ENCODE measurements around the gene ARMC9.

DNA sequence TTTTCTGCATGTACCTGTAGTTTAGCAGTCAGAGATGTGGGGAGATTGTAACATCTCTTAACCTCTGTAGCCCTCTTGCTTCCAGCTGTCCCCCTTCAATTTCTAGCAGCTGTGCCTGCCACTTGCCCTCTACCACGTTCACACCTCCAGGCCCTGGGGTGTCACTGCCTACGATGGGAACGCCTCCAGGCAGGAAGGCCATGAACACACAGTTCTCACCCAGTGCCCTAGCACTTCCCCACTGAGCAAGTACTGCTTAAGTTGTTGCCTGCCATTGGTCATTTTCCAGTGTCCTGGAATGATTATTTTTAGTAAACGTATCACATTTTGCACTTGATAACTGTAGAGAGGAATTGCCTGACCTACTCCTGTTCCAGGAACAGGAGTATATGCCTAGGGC lies 120.0 kb downstream of the ARMC9 start:
- TF ChIP-seq CTCF (IDR thresholded peaks at IDR 0.05), result no peak
- no peak for TF ChIP-seq POLR2A (IDR thresholded peaks at IDR 0.05)
- TF ChIP-seq POLR2AphosphoS5 (IDR thresholded peaks at IDR 0.05), result no peak
- TF ChIP-seq EP300 (IDR thresholded peaks at IDR 0.05; ENCODE audit: low read depth), result no peak
